ENCODE results near the gene NQO1. TPM values are rescaled to one million over a fixed set of nuclear protein-coding genes. Genes with fewer than 3 reads are reported as not detected.

Gene NQO1
- total and polyA plus RNA-seq, 2 donors, result 7.6 to 10.3 TPM

GRCh38 chr16:69725480-69726312 lies 664 bp downstream of the NQO1 start:
- Histone ChIP-seq H3K27ac (ENCODE audit: low read depth in 1 of 2, low read length in 1 of 2) (peak overlapping the region in 1 of 2 donors; percentile 82), H3K4me1 (ENCODE audit: control insufficient read depth in 2 of 2, insufficient read depth in 2 of 2, low read length in 2 of 2) (peaks cover 12 to 16% of the 10 kb centered on the region in 2 donors), H3K27me3 (ENCODE audit: control insufficient read depth in 2 of 2, insufficient read depth in 1 of 2, low read length in 1 of 2) (no peaks in the 10 kb centered on the region), H3K36me3 (ENCODE audit: control insufficient read depth in 2 of 2, insufficient read depth in 2 of 2, low read length in 1 of 2) (no peaks in the 10 kb centered on the region), H3K9me3 (ENCODE audit: control insufficient read depth in 2 of 2, insufficient read depth in 1 of 2, low read length in 1 of 2) (peaks cover 0 to 1% of the 10 kb centered on the region in 2 donors), H3K4me3 (ENCODE audit: low read length in 2 of 2) (peak overlapping the region; percentile 63 to 78)
- DNase-seq (ENCODE audit: low read depth in 6 of 9, low spot score in 9 of 9), result peak in 1 of 9 donors; percentile 5
- WGBS, result 76% methylated on average over 32 of the region's 32 CpGs

DNA sequence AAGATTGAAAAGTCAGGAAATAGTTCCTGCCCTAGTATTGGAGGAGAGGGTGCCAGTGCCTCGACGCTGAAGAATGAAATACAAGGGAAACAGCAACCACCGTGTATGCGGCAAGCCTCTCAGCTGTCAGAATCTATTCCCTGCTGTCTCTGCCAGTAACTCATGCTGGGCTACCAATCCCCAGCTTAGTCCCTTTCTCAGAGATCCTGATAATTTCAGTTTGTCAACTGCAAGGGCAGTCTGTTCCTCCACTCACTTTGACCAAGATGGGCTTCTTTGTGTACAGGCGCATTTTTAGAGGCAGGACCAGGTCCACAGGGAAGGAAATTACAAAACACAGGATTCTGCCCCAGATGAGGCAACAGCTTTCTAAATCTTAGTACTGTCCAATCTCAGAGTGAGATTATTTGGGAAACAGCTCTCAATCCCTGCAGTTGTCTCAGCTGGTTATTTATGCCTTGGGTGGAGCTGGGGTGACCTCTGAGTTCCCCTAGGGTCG lies 1.3 kb downstream of the NQO1 start:
- DNase-seq (ENCODE audit: low read depth in 6 of 9, low spot score in 9 of 9), result no peak
- 91% methylated on average over 6 of the region's 6 CpGs for WGBS
- Histone ChIP-seq H3K27ac (ENCODE audit: low read depth in 1 of 2, low read length in 1 of 2) (no peak overlapping the region), H3K36me3 (ENCODE audit: control insufficient read depth in 2 of 2, insufficient read depth in 2 of 2, low read length in 1 of 2) (no peaks in the 10 kb centered on the region), H3K4me3 (ENCODE audit: low read length in 2 of 2) (no peak overlapping the region), H3K27me3 (ENCODE audit: control insufficient read depth in 2 of 2, insufficient read depth in 1 of 2, low read length in 1 of 2) (no peaks in the 10 kb centered on the region), H3K4me1 (ENCODE audit: control insufficient read depth in 2 of 2, insufficient read depth in 2 of 2, low read length in 2 of 2) (peaks cover 12 to 16% of the 10 kb centered on the region in 2 donors), H3K9me3 (ENCODE audit: control insufficient read depth in 2 of 2, insufficient read depth in 1 of 2, low read length in 1 of 2) (peaks cover 0 to 1% of the 10 kb centered on the region in 2 donors)

DNA sequence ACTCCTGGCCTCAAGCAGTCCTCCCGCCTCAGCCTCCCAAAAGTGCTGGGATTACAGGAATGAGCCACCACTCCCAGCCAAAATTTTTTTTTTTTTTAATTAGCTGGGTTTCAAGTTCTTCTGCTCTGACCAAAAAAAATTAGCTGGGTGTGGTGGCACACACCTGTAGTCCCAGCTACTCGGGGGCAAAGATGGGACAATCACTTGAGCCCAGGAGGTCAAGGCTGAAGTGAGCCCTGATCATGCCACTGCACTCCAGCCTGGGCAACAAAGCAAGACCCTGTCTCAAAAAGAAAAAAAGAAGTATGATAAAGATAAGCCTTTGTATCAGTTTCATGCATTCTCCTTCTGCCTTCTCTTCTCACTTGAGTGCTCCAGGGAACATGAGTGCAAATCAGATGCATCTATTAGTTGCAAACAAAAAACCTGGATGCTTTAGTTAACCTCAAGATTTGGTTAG lies 1.9 kb downstream of the NQO1 start:
- H3K36me3 ChIP-seq (ENCODE audit: control insufficient read depth in 2 of 2, insufficient read depth in 2 of 2, low read length in 1 of 2), result no peaks in the 10 kb centered on the region
- H3K27ac ChIP-seq (ENCODE audit: low read depth in 1 of 2, low read length in 1 of 2), result no peak overlapping the region
- 99% methylated on average over 2 of the region's 2 CpGs for WGBS
- no peak overlapping the region for H3K4me3 ChIP-seq (ENCODE audit: low read length in 2 of 2)
- no peak for DNase-seq (ENCODE audit: low read depth in 6 of 9, low spot score in 9 of 9)
- no peaks in the 10 kb centered on the region for H3K27me3 ChIP-seq (ENCODE audit: control insufficient read depth in 2 of 2, insufficient read depth in 1 of 2, low read length in 1 of 2)
- H3K9me3 ChIP-seq (ENCODE audit: control insufficient read depth in 2 of 2, insufficient read depth in 1 of 2, low read length in 1 of 2), result peaks cover 0 to 1% of the 10 kb centered on the region in 2 donors
- peaks cover 12 to 16% of the 10 kb centered on the region in 2 donors for H3K4me1 ChIP-seq (ENCODE audit: control insufficient read depth in 2 of 2, insufficient read depth in 2 of 2, low read length in 2 of 2)

- Histone ChIP-seq H3K9me3 (ENCODE audit: control insufficient read depth in 2 of 2, insufficient read depth in 1 of 2, low read length in 1 of 2) (peaks cover 0 to 1% of the 10 kb centered on the region in 2 donors), H3K27me3 (ENCODE audit: control insufficient read depth in 2 of 2, insufficient read depth in 1 of 2, low read length in 1 of 2) (no peaks in the 10 kb centered on the region), H3K4me1 (ENCODE audit: control insufficient read depth in 2 of 2, insufficient read depth in 2 of 2, low read length in 2 of 2) (peaks cover 4 to 6% of the 10 kb centered on the region in 2 donors), H3K36me3 (ENCODE audit: control insufficient read depth in 2 of 2, insufficient read depth in 2 of 2, low read length in 1 of 2) (no peaks in the 10 kb centered on the region), H3K4me3 (ENCODE audit: low read length in 2 of 2) (no peak overlapping the region), H3K27ac (ENCODE audit: low read depth in 1 of 2, low read length in 1 of 2) (no peak overlapping the region)
- 97% methylated on average over 6 of the region's 6 CpGs for WGBS
- no peak for DNase-seq (ENCODE audit: low read depth in 6 of 9, low spot score in 9 of 9)
These were observed 4.9 kb downstream of the NQO1 start for GRCh38 chr16:69721441-69721957.

DNA sequence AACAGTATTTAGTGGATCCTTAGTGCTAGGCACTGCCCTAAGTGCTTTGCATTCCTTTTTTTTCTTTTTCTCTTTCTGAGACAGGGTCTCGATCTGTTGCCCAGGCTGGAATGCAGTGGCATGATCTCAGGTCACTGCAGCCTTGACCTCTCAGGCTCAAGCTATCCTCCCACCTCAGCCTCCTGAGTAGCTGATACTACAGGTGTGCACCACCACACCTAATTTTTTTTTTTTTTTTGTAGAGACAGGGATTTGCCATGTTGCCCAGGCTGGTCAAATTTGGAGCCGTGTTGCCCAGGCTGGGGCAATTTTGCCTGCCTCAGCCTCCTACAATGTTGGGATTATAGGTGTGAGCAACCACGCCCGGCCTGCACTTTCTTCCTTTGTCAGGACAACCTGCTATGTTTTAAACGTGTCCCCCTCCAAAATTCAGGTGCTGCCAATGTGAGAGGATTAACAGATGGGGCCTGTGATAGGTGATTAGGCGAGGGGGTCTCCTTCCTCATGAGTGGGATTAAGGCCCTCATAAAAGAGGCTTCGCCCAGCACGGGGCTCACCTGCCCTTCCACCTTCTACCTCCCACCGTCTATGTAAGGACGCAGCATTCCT lies 5.4 kb downstream of the NQO1 start:
- no peak for DNase-seq (ENCODE audit: low read depth in 6 of 9, low spot score in 9 of 9)
- no peak overlapping the region for H3K27ac ChIP-seq (ENCODE audit: low read depth in 1 of 2, low read length in 1 of 2)
- no peaks in the 10 kb centered on the region for H3K27me3 ChIP-seq (ENCODE audit: control insufficient read depth in 2 of 2, insufficient read depth in 1 of 2, low read length in 1 of 2)
- H3K9me3 ChIP-seq (ENCODE audit: control insufficient read depth in 2 of 2, insufficient read depth in 1 of 2, low read length in 1 of 2), result no peaks in the 10 kb centered on the region
- 97% methylated on average over 10 of the region's 10 CpGs for WGBS
- no peak overlapping the region for H3K4me3 ChIP-seq (ENCODE audit: low read length in 2 of 2)
- peaks cover 1 to 2% of the 10 kb centered on the region in 2 donors for H3K4me1 ChIP-seq (ENCODE audit: control insufficient read depth in 2 of 2, insufficient read depth in 2 of 2, low read length in 2 of 2)
- no peaks in the 10 kb centered on the region for H3K36me3 ChIP-seq (ENCODE audit: control insufficient read depth in 2 of 2, insufficient read depth in 2 of 2, low read length in 1 of 2)

GRCh38 chr16:69718111-69718764 lies 8.1 kb downstream of the NQO1 start:
- WGBS, result 88% methylated on average over 10 of the region's 10 CpGs
- DNase-seq (ENCODE audit: low read depth in 6 of 9, low spot score in 9 of 9), result no peak
- Histone ChIP-seq H3K27ac (ENCODE audit: low read depth in 1 of 2, low read length in 1 of 2) (no peak overlapping the region), H3K36me3 (ENCODE audit: control insufficient read depth in 2 of 2, insufficient read depth in 2 of 2, low read length in 1 of 2) (no peaks in the 10 kb centered on the region), H3K9me3 (ENCODE audit: control insufficient read depth in 2 of 2, insufficient read depth in 1 of 2, low read length in 1 of 2) (no peaks in the 10 kb centered on the region), H3K4me1 (ENCODE audit: control insufficient read depth in 2 of 2, insufficient read depth in 2 of 2, low read length in 2 of 2) (no peaks in the 10 kb centered on the region), H3K27me3 (ENCODE audit: control insufficient read depth in 2 of 2, insufficient read depth in 1 of 2, low read length in 1 of 2) (no peaks in the 10 kb centered on the region), H3K4me3 (ENCODE audit: low read length in 2 of 2) (no peak overlapping the region)

DNA sequence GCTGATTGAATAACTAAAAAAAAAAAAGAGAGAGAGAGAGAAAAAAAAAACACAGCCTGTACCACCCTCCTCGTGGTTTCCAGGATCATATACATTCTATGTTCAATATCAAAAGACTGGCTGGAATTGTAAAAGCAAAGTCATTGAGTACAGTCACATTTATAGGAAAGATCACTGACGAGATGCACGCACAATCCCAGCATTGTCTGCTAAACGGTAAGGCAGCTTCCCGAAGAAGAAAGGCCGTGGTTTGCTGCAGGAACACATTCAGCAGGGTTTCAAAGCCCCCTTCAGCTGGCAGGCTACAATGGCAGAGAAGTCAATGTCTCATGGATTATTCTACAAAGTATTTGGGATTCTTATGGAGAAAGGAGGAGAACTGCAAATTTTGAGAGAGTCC lies 9.3 kb downstream of the NQO1 start:
- WGBS, result 93% methylated on average over 6 of the region's 6 CpGs
- Histone ChIP-seq H3K4me3 (ENCODE audit: low read length in 2 of 2) (no peak overlapping the region), H3K27me3 (ENCODE audit: control insufficient read depth in 2 of 2, insufficient read depth in 1 of 2, low read length in 1 of 2) (no peaks in the 10 kb centered on the region), H3K27ac (ENCODE audit: low read depth in 1 of 2, low read length in 1 of 2) (no peak overlapping the region), H3K4me1 (ENCODE audit: control insufficient read depth in 2 of 2, insufficient read depth in 2 of 2, low read length in 2 of 2) (no peaks in the 10 kb centered on the region), H3K9me3 (ENCODE audit: control insufficient read depth in 2 of 2, insufficient read depth in 1 of 2, low read length in 1 of 2) (no peaks in the 10 kb centered on the region), H3K36me3 (ENCODE audit: control insufficient read depth in 2 of 2, insufficient read depth in 2 of 2, low read length in 1 of 2) (peaks cover 0 to 3% of the 10 kb centered on the region in 2 donors)
- no peak for DNase-seq (ENCODE audit: low read depth in 6 of 9, low spot score in 9 of 9)

DNA sequence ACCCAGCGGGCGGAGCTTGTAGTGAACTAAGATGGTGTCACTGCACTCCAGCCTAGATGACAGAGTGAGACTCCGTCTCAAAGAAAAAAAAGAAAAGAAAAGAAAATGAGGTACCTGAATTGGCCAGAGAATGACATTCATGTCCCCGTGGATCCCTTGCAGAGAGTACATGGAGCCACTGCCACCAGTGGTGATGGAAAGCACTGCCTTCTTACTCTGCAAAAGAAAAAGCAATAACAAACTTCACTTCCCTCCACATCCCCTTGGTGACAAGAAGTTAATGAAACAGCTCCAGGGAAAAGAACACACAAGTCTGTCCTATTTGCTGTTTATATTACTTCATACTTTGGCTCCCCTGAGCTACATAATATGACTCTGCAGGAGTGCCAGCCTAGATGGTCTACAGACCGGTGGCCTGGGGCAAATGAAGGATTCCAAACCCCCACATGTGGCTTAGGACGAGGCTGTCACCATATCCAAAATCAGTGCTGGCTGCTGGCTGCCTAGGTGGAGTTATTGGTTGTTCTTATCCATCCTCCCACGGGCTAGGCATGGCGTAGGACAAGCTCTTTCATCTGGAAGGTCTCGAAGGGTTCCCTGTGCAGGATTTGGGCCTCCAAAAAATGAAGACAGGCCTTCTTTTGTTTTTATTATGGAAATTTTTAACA lies 13.3 kb downstream of the NQO1 start:
- no peak overlapping the region for H3K4me3 ChIP-seq (ENCODE audit: low read length in 2 of 2)
- no peak for DNase-seq (ENCODE audit: low read depth in 6 of 9, low spot score in 9 of 9)
- peaks cover 0 to 3% of the 10 kb centered on the region in 2 donors for H3K4me1 ChIP-seq (ENCODE audit: control insufficient read depth in 2 of 2, insufficient read depth in 2 of 2, low read length in 2 of 2)
- H3K9me3 ChIP-seq (ENCODE audit: control insufficient read depth in 2 of 2, insufficient read depth in 1 of 2, low read length in 1 of 2), result no peaks in the 10 kb centered on the region
- peaks cover 0 to 4% of the 10 kb centered on the region in 2 donors for H3K36me3 ChIP-seq (ENCODE audit: control insufficient read depth in 2 of 2, insufficient read depth in 2 of 2, low read length in 1 of 2)
- no peak overlapping the region for H3K27ac ChIP-seq (ENCODE audit: low read depth in 1 of 2, low read length in 1 of 2)
- H3K27me3 ChIP-seq (ENCODE audit: control insufficient read depth in 2 of 2, insufficient read depth in 1 of 2, low read length in 1 of 2), result no peaks in the 10 kb centered on the region
- whole genome bisulfite sequencing, result 97% methylated on average over 9 of the region's 9 CpGs

Measured in thymus (tissue), 11 donors.